Neuronal stem cell (in vitro differentiated cells): Measurements from ENCODE around the gene SMDT1.

Source experiments
- DNase-seq: peaks from one replicate; pipeline ENCODE4 v3.0.0-alpha.2; 2013; ENCODE audit warnings: low spot score
- H2AFZ ChIP-seq: one replicate; pipeline ENCODE4 v1.6.1; 2013; ENCODE audit warnings: mild to moderate bottlenecking, low read length, inconsistent platforms
- H2AK5ac ChIP-seq: 2 replicates; pipeline ENCODE4 v1.6.1; 2013; ENCODE audit warnings: low read depth, mild to moderate bottlenecking, inconsistent platforms, low read length, moderate library complexity, mixed read lengths
- H2BK120ac ChIP-seq: 2 replicates; pipeline ENCODE4 v1.6.1; 2013; ENCODE audit warnings: low read depth, mild to moderate bottlenecking, inconsistent platforms, low read length, moderate library complexity, mixed read lengths
- H2BK12ac ChIP-seq: one replicate; pipeline ENCODE4 v1.6.1; 2013; ENCODE audit warnings: low read length, inconsistent platforms
- H2BK15ac ChIP-seq: 2 replicates; pipeline ENCODE4 v1.6.1; 2013; ENCODE audit warnings: mild to moderate bottlenecking, low read length, inconsistent platforms, mixed read lengths
- H2BK5ac ChIP-seq: one replicate; pipeline ENCODE4 v1.6.1; 2013; ENCODE audit warnings: inconsistent platforms, mild to moderate bottlenecking, low read length, moderate library complexity
- H3K14ac ChIP-seq: one replicate; pipeline ENCODE4 v1.6.1; 2013; ENCODE audit warnings: low read length, inconsistent platforms
- H3K18ac ChIP-seq: 2 replicates; pipeline ENCODE4 v1.6.1; 2013; ENCODE audit warnings: low read length, inconsistent platforms
- H3K23ac ChIP-seq: 2 replicates; pipeline ENCODE4 v1.6.1; 2013; ENCODE audit warnings: low read depth, mild to moderate bottlenecking, mixed read lengths, low read length, inconsistent platforms; ENCODE audit not compliant: poor library complexity
- H3K27ac ChIP-seq: replicated peaks from 3 replicates; pipeline ENCODE4 v1.5.1; 2013; ENCODE audit warnings: low read length, inconsistent platforms
- H3K27me3 ChIP-seq, 3 experiments: 2 replicates each; pipeline ENCODE4 v1.6.1; 2013; ENCODE audit warnings: low read length in 3 of 3, mild to moderate bottlenecking in 2 of 3, inconsistent platforms in 1 of 3, low read depth in 1 of 3, mixed read lengths in 1 of 3, moderate library complexity in 1 of 3; ENCODE audit not compliant: control insufficient read depth in 3 of 3, insufficient read depth in 3 of 3
- H3K36me3 ChIP-seq, 2 donors: replicated peaks in 1 of 2; 2 replicates each; pipeline ENCODE4 v1.6.1; 2013; ENCODE audit warnings: low read length in 2 of 2; ENCODE audit not compliant: control insufficient read depth in 2 of 2, insufficient read depth in 2 of 2
- H3K4ac ChIP-seq: 2 replicates; pipeline ENCODE4 v1.6.1; 2013; ENCODE audit warnings: inconsistent platforms, mild to moderate bottlenecking, low read length, moderate library complexity
- H3K4me1 ChIP-seq, 2 donors: 1 replicate in 1 of 2; 2 replicates in 1 of 2; pipeline ENCODE4 v1.6.1; 2013; ENCODE audit warnings: low read length in 2 of 2, low read depth in 1 of 2; ENCODE audit not compliant: control insufficient read depth in 2 of 2, insufficient read depth in 1 of 2
- H3K4me2 ChIP-seq: one replicate; pipeline ENCODE4 v1.6.1; 2013; ENCODE audit warnings: mild to moderate bottlenecking, low read length, inconsistent platforms; ENCODE audit not compliant: insufficient read depth, poor library complexity, severe bottlenecking
- H3K4me3 ChIP-seq, 2 donors: 2 replicates each; pipeline ENCODE4 v1.5.1; 2013; ENCODE audit warnings: low read length in 2 of 2, mild to moderate bottlenecking in 2 of 2, inconsistent platforms in 1 of 2, moderate library complexity in 1 of 2
- H3K79me1 ChIP-seq: one replicate; pipeline ENCODE4 v1.6.1; 2013; ENCODE audit warnings: low read depth, mild to moderate bottlenecking, inconsistent platforms, low read length, moderate library complexity
- H3K9ac ChIP-seq: one replicate; pipeline ENCODE4 v1.6.1; 2013; ENCODE audit warnings: mild to moderate bottlenecking, low read depth, low read length, inconsistent platforms; ENCODE audit not compliant: poor library complexity
- H3K9me3 ChIP-seq, 2 donors: replicated peaks in 1 of 2; 2 replicates each; pipeline versions ENCODE3 to v1.6.1; 2013; ENCODE audit warnings: low read length in 2 of 2, mild to moderate bottlenecking in 2 of 2, inconsistent platforms in 1 of 2, low read depth in 1 of 2, mixed read lengths in 1 of 2, moderate library complexity in 1 of 2; ENCODE audit not compliant: control insufficient read depth in 2 of 2, insufficient read depth in 1 of 2
- H4K8ac ChIP-seq: one replicate; pipeline ENCODE4 v1.6.1; 2013; ENCODE audit warnings: low read depth, mild to moderate bottlenecking, inconsistent platforms, low read length, moderate library complexity
- H4K91ac ChIP-seq: one replicate; pipeline ENCODE4 v1.6.1; 2013; ENCODE audit warnings: low read length, low read depth, mild to moderate bottlenecking, inconsistent platforms; ENCODE audit not compliant: poor library complexity
- WGBS, 2 donors: extraction: QIAGEN DNeasy Blood & Tissue Kit; methylation state at CpG; one replicate each; pipeline ENCODE4 v1.1.7; 2013; ENCODE audit warnings: missing lambda C conversion rate in 2 of 2, mixed read lengths in 1 of 2; ENCODE audit not compliant: insufficient read length in 2 of 2, insufficient replicate concordance in 1 of 2; ENCODE audit errors: extremely low coverage in 2 of 2; 5-methylcytosine and 5-hydroxymethylcytosine counted together

SMDT1 gene

DNA sequence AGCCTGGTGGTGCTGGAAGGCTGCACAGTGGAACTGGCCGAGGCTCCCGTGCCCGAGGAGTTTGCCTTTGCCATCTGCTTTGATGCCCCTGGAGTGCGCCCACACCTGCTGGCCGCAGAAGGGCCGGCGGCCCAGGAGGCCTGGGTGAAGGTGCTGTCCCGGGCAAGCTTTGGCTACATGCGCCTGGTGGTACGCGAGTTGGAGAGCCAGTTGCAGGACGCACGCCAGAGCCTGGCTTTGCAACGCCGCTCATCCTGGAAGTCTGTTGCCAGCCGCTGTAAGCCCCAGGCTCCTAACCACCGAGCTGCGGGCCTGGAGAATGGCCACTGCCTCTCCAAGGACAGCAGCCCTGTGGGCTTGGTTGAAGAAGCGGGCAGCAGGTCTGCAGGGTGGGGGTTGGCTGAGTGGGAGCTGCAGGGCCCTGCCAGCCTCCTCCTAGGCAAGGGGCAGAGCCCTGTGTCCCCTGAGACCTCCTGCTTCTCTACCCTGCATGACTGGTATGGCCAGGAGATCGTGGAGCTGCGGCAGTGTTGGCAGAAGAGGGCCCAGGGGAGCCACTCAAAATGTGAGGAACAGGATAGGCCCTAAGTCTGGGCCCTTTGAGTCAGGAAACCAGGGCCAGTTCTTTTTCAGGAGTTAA is 1.9 kb upstream of the SMDT1 start:
- no peak overlapping the region for H2AFZ ChIP-seq
- H3K14ac ChIP-seq, result no peak overlapping the region
- H3K27ac ChIP-seq, result no peak overlapping the region
- no peak overlapping the region for H3K4ac ChIP-seq
- H3K9ac ChIP-seq, result no peak overlapping the region
- no peaks in the 10 kb centered on the region for H3K79me1 ChIP-seq
- H3K4me2 ChIP-seq, result no peak overlapping the region
- no peak for DNase-seq
- no peak overlapping the region for H3K4me3 ChIP-seq
- WGBS, 2 donors, result no CpG with 5 or more reads among the region's 21 CpGs
- H3K4me1 ChIP-seq, result peaks cover 3 to 8% of the 10 kb centered on the region in 2 donors
- H2BK120ac ChIP-seq, result no peak overlapping the region
- peaks cover 0 to 11% of the 10 kb centered on the region in 2 donors for H3K9me3 ChIP-seq
- no peak overlapping the region for H2BK12ac ChIP-seq
- H4K91ac ChIP-seq, result no peak overlapping the region
- no peak overlapping the region for H4K8ac ChIP-seq
- H2BK5ac ChIP-seq, result peak overlapping the region; percentile 17
- no peaks in the 10 kb centered on the region for H3K27me3 ChIP-seq
- no peak overlapping the region for H2AK5ac ChIP-seq
- peaks cover 2 to 10% of the 10 kb centered on the region in 2 donors for H3K36me3 ChIP-seq
- H3K23ac ChIP-seq, result no peak overlapping the region
- H3K18ac ChIP-seq, result no peak overlapping the region
- peak overlapping the region; percentile 69 for H2BK15ac ChIP-seq

DNA sequence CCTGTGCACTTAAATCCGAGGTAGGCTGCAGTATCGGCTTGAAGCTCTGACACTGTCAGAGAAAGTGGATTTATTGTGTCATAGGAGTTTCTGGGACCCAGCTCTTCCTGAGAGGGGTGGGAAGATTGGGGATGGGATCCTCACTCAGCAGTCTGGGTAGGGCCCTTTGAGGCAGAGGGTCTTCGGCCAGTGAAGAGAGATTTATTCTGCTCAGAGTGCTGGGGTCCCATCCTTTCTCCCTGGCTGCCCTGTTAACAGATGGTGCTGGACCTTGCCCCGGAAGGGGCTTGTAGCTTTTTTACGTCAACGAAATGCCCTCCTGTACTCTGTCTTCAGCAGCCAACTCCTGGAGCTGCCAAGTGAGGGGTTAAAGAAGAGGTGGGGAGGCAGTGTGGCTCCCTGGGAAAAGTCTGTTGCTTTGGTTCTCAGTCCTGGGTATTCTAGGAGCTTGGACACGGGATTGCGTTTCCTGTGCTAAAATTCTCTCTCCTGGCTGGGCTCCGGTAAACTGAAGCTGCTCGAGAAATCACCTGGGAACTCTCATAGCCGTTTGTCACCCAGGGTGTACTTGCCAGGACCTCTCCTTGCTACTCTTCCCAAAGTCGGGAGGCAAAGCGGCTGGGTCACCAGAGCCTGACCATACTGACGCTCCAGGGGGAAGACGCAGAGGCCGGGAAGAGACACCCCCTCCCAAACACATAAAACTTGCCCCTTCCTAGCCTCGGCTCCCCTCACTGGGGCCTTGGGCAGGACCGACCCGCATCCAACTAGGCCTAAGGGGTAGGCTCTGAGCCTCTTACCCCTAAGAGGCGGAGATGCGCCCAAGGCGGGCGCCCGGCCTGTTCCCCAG is 806 bp upstream of the SMDT1 start:
- Histone ChIP-seq H3K4me2 (peak overlapping the region; percentile 45), H3K9me3 (peaks cover 0 to 10% of the 10 kb centered on the region in 2 donors), H3K18ac (peak overlapping the region; percentile 29), H3K23ac (no peak overlapping the region), H3K4ac (no peak overlapping the region), H2AK5ac (peak overlapping the region; percentile 18), H3K36me3 (peaks cover 3 to 21% of the 10 kb centered on the region in 2 donors), H2BK12ac (no peak overlapping the region), H2BK15ac (no peak overlapping the region), H3K27ac (peak overlapping the region; percentile 37), H3K4me3 (peak overlapping the region; percentile 88 to 92), H2BK5ac (no peak overlapping the region), H4K8ac (no peak overlapping the region), H3K9ac (no peak overlapping the region), H3K14ac (no peak overlapping the region), H3K4me1 (peaks cover 3 to 8% of the 10 kb centered on the region in 2 donors), H2AFZ (peak overlapping the region; percentile 94), H4K91ac (no peak overlapping the region), H2BK120ac (no peak overlapping the region), H3K27me3 (no peaks in the 10 kb centered on the region), H3K79me1 (no peaks in the 10 kb centered on the region)
- no peak for DNase-seq
- no CpG with 5 or more reads among the region's 24 CpGs for WGBS, 2 donors

DNA sequence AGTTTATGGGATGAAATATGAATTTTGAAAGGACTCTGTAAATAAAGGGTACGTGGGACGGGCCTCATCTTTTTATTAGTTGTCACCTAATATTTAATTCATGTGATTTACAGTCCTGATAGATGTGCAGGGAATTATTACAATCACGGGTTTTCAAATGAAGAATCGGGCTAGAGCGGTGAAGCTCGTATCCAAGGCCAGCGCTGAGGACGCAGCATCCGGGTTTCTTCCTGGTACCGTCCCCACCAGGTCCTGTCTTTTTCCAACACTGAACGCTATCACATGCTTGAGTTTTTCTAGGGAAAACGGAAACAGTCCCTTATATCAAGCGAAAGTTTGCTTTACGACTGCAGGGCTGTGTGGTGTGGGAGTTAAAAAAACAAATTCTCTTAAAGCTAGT is 787 bp downstream of the SMDT1 start:
- DNase-seq, result no peak

DNA sequence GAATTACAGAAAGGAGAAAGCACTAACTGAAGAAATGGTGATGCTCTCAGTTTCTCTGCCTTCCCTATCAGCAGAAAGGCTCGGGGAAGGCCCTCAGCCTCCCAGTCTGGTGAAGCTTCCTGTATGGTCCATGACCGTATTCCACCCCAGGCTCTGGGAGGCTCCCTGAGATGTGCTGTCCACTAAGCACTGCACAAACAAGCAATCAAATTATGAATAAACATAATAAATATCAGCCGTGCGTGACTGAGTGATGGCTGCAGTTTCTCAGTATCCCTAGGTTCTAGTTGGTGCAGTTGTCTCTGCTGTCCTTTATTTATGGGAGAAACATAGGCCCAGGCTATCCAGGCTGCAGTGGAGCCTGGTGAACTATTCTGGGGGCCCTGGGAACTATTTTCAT is 3.6 kb downstream of the SMDT1 start:
- H3K36me3 ChIP-seq, result peaks cover 14 to 56% of the 10 kb centered on the region in 2 donors
- no peak overlapping the region for H3K4ac ChIP-seq
- no peaks in the 10 kb centered on the region for H3K79me1 ChIP-seq
- no peak overlapping the region for H2AFZ ChIP-seq
- no peak overlapping the region for H3K9ac ChIP-seq
- no peak overlapping the region for H4K8ac ChIP-seq
- no peak overlapping the region for H3K4me2 ChIP-seq
- no peak overlapping the region for H2BK15ac ChIP-seq
- H2BK12ac ChIP-seq, result no peak overlapping the region
- H2BK5ac ChIP-seq, result no peak overlapping the region
- H4K91ac ChIP-seq, result no peak overlapping the region
- peaks cover 3 to 8% of the 10 kb centered on the region in 2 donors for H3K4me1 ChIP-seq
- no peaks in the 10 kb centered on the region for H3K27me3 ChIP-seq
- H2BK120ac ChIP-seq, result no peak overlapping the region
- no peak overlapping the region for H3K18ac ChIP-seq
- no peak for DNase-seq
- no peak overlapping the region for H3K23ac ChIP-seq
- H2AK5ac ChIP-seq, result no peak overlapping the region
- no peaks in the 10 kb centered on the region for H3K9me3 ChIP-seq
- no peak overlapping the region for H3K14ac ChIP-seq
- WGBS, 2 donors, result no CpG with 5 or more reads among the region's 4 CpGs
- H3K27ac ChIP-seq, result no peak overlapping the region
- no peak overlapping the region for H3K4me3 ChIP-seq

More for the DNA sequence above, 787 bp downstream of the SMDT1 start:
- Histone ChIP-seq H3K4me2 (peak overlapping the region; percentile 74), H3K14ac (no peak overlapping the region), H3K18ac (no peak overlapping the region), H3K4me3 (peak overlapping the region; percentile 88 to 92), H3K79me1 (no peaks in the 10 kb centered on the region), H4K91ac (no peak overlapping the region), H3K9me3 (peaks cover 0 to 4% of the 10 kb centered on the region in 2 donors), H2BK5ac (no peak overlapping the region), H3K9ac (no peak overlapping the region), H2BK15ac (no peak overlapping the region), H3K36me3 (peaks cover 5 to 35% of the 10 kb centered on the region in 2 donors), H3K27me3 (no peaks in the 10 kb centered on the region), H3K27ac (no peak overlapping the region), H2AK5ac (no peak overlapping the region), H3K23ac (no peak overlapping the region), H3K4me1 (peaks cover 3 to 8% of the 10 kb centered on the region in 2 donors), H2BK12ac (no peak overlapping the region), H2AFZ (peak overlapping the region; percentile 94), H2BK120ac (no peak overlapping the region), H4K8ac (no peak overlapping the region), H3K4ac (no peak overlapping the region)
- WGBS, 2 donors, result no CpG with 5 or more reads among the region's 14 CpGs
